Measurements from ENCODE around the gene RAB27B. TPM values are rescaled to one million over a fixed set of nuclear protein-coding genes. Genes with fewer than 3 reads are reported as not detected.

The RAB27B gene
- total and polyA plus RNA-seq, 2 of the 8 experiments (the other 6 are each of a cell fraction or from before 2014, with no cell fraction given): 0.05 to 0.60 TPM

DNA sequence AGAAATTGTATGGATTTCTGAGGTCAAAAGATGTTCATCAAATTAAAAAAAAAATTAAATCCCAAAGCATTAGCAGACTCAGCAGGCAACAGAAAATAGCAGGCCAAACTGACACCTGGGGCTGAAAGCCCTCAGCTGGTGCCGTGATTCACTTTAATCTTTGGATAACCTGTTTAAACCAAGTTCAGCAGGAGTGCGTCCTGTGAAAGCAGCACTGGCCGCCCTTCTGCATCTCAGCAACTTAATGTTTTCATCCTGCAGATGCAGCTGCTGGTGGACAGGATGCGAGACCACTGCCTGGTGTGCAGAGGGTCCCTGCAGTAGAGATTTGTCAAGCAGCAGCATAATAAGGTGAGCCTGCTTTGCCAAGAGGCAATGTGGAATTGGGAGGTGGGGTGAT is 89.8 kb downstream of the RAB27B start (continued):
- TF ChIP-seq, protein P1, sequence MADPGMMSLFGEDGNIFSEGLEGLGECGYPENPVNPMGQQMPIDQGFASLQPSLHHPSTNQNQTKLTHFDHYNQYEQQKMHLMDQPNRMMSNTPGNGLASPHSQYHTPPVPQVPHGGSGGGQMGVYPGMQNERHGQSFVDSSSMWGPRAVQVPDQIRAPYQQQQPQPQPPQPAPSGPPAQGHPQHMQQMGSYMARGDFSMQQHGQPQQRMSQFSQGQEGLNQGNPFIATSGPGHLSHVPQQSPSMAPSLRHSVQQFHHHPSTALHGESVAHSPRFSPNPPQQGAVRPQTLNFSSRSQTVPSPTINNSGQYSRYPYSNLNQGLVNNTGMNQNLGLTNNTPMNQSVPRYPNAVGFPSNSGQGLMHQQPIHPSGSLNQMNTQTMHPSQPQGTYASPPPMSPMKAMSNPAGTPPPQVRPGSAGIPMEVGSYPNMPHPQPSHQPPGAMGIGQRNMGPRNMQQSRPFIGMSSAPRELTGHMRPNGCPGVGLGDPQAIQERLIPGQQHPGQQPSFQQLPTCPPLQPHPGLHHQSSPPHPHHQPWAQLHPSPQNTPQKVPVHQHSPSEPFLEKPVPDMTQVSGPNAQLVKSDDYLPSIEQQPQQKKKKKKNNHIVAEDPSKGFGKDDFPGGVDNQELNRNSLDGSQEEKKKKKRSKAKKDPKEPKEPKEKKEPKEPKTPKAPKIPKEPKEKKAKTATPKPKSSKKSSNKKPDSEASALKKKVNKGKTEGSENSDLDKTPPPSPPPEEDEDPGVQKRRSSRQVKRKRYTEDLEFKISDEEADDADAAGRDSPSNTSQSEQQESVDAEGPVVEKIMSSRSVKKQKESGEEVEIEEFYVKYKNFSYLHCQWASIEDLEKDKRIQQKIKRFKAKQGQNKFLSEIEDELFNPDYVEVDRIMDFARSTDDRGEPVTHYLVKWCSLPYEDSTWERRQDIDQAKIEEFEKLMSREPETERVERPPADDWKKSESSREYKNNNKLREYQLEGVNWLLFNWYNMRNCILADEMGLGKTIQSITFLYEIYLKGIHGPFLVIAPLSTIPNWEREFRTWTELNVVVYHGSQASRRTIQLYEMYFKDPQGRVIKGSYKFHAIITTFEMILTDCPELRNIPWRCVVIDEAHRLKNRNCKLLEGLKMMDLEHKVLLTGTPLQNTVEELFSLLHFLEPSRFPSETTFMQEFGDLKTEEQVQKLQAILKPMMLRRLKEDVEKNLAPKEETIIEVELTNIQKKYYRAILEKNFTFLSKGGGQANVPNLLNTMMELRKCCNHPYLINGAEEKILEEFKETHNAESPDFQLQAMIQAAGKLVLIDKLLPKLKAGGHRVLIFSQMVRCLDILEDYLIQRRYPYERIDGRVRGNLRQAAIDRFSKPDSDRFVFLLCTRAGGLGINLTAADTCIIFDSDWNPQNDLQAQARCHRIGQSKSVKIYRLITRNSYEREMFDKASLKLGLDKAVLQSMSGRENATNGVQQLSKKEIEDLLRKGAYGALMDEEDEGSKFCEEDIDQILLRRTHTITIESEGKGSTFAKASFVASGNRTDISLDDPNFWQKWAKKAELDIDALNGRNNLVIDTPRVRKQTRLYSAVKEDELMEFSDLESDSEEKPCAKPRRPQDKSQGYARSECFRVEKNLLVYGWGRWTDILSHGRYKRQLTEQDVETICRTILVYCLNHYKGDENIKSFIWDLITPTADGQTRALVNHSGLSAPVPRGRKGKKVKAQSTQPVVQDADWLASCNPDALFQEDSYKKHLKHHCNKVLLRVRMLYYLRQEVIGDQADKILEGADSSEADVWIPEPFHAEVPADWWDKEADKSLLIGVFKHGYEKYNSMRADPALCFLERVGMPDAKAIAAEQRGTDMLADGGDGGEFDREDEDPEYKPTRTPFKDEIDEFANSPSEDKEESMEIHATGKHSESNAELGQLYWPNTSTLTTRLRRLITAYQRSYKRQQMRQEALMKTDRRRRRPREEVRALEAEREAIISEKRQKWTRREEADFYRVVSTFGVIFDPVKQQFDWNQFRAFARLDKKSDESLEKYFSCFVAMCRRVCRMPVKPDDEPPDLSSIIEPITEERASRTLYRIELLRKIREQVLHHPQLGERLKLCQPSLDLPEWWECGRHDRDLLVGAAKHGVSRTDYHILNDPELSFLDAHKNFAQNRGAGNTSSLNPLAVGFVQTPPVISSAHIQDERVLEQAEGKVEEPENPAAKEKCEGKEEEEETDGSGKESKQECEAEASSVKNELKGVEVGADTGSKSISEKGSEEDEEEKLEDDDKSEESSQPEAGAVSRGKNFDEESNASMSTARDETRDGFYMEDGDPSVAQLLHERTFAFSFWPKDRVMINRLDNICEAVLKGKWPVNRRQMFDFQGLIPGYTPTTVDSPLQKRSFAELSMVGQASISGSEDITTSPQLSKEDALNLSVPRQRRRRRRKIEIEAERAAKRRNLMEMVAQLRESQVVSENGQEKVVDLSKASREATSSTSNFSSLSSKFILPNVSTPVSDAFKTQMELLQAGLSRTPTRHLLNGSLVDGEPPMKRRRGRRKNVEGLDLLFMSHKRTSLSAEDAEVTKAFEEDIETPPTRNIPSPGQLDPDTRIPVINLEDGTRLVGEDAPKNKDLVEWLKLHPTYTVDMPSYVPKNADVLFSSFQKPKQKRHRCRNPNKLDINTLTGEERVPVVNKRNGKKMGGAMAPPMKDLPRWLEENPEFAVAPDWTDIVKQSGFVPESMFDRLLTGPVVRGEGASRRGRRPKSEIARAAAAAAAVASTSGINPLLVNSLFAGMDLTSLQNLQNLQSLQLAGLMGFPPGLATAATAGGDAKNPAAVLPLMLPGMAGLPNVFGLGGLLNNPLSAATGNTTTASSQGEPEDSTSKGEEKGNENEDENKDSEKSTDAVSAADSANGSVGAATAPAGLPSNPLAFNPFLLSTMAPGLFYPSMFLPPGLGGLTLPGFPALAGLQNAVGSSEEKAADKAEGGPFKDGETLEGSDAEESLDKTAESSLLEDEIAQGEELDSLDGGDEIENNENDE (IDR thresholded peaks at IDR 0.05; ENCODE audit: insufficient replicate concordance, low read length): no peak
- no peak for TF ChIP-seq CEBPB (IDR thresholded peaks at IDR 0.05; ENCODE audit: low read depth, low read length)
- TF ChIP-seq SP4 (IDR thresholded peaks at IDR 0.05; ENCODE audit: low read length): no peak
- no peak for TF ChIP-seq CBX5 (IDR thresholded peaks at IDR 0.05; ENCODE audit: low read depth, low read length)
- TF ChIP-seq, protein P2, sequence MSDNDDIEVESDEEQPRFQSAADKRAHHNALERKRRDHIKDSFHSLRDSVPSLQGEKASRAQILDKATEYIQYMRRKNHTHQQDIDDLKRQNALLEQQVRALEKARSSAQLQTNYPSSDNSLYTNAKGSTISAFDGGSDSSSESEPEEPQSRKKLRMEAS (IDR thresholded peaks at IDR 0.05): no peak
- no peak for TF ChIP-seq TAF1 (IDR thresholded peaks at IDR 0.05; ENCODE audit: low read depth, low read length)
- TF ChIP-seq JUN (IDR thresholded peaks at IDR 0.05; ENCODE audit: low read depth, low read length): no peak
- TF ChIP-seq EP300 (IDR thresholded peaks at IDR 0.05; ENCODE audit: borderline replicate concordance in 1 of 2, low read depth in 2 of 2, low read length in 2 of 2): no peak
- TF ChIP-seq, protein P3, sequence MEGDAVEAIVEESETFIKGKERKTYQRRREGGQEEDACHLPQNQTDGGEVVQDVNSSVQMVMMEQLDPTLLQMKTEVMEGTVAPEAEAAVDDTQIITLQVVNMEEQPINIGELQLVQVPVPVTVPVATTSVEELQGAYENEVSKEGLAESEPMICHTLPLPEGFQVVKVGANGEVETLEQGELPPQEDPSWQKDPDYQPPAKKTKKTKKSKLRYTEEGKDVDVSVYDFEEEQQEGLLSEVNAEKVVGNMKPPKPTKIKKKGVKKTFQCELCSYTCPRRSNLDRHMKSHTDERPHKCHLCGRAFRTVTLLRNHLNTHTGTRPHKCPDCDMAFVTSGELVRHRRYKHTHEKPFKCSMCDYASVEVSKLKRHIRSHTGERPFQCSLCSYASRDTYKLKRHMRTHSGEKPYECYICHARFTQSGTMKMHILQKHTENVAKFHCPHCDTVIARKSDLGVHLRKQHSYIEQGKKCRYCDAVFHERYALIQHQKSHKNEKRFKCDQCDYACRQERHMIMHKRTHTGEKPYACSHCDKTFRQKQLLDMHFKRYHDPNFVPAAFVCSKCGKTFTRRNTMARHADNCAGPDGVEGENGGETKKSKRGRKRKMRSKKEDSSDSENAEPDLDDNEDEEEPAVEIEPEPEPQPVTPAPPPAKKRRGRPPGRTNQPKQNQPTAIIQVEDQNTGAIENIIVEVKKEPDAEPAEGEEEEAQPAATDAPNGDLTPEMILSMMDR (IDR thresholded peaks at IDR 0.05; ENCODE audit: control extremely low read depth in 1 of 3, insufficient read depth in 1 of 3, low read depth in 1 of 3, low read length in 3 of 3): no peak
